ENCODE data around the gene RHOT2. TPM values are rescaled to one million over a fixed set of nuclear protein-coding genes. Genes with fewer than 3 reads are reported as not detected.

The RHOT2 gene
- total and polyA plus RNA-seq, 7 experiments from 2014 or later: 32.7 to 232 (median 177) TPM

DNA sequence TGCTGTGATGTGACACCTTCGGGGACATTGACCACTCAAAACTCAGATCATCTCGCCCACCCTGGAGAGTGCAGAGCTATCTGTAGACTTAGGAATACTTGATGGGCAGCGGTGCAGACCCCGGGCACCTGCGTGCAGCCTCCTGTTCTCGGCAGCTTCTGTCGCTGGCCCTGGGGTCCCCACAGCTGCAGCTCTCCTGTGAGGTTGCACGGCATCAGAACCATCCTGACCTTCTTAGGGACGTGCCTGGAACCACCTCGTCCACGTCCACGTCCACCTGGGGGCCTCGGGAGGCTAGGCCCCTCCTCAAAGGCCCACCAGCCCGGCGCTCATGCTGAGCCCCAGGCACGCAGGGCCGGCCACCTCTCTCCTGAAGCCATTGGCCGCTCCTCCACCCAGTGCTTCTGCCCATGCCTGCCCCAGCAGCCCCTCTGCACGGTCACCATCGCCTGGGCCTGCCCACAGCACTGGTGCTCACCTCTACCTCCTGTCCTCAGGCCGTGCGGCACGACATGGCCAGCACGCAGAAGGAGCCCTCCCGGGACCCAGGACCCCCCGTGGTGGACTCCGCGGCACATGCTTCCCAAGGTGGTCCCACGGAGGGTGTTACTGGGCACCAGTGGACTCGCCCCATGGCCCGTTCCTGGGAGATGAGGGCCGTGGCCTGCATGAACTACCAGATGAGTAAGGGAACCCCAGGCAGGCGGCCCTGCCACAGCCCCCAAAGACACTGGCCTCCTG, 39.4 kb upstream of the RHOT2 start:
- Histone ChIP-seq H3K4me3 (ENCODE audit: low read length) (no peak overlapping the region), H3K27ac (ENCODE audit: low read depth, low read length) (no peak overlapping the region), H3K27me3 (ENCODE audit: control insufficient read depth in 2 of 2, insufficient read depth in 2 of 2, low read length in 2 of 2) (no peaks in the 10 kb centered on the region), H3K9me3 (ENCODE audit: control insufficient read depth in 2 of 3, low read length in 3 of 3) (no peaks in the 10 kb centered on the region), H3K4me1 (ENCODE audit: control insufficient read depth in 2 of 2, insufficient read depth in 2 of 2, low read length in 2 of 2) (no peaks in the 10 kb centered on the region), H3K36me3 (ENCODE audit: control insufficient read depth in 2 of 3, insufficient read depth in 3 of 3, low read length in 3 of 3) (peaks cover 0 to 37% (median 0%) of the 10 kb centered on the region in 3 experiments)
- DNase-seq (no peak), ATAC-seq (no peak)
- no peaks in the 10 kb centered on the region for H3K4me1 Mint-ChIP-seq
- no peaks in the 10 kb centered on the region for H3K27me3 Mint-ChIP-seq
- CTCF ChIA-PET: no interaction called here
- intact Hi-C loops (cut with micrococcal nuclease): no loop called here
- H3K9me3 Mint-ChIP-seq: no peaks in the 10 kb centered on the region
- POLR2A ChIA-PET: no interaction called here
- H3K4me3 Mint-ChIP-seq: no peak overlapping the region
- H3K36me3 Mint-ChIP-seq: peaks cover 0 to 3% (median 0%) of the 10 kb centered on the region in 5 donors
- no peak overlapping the region for H3K27ac Mint-ChIP-seq

DNA sequence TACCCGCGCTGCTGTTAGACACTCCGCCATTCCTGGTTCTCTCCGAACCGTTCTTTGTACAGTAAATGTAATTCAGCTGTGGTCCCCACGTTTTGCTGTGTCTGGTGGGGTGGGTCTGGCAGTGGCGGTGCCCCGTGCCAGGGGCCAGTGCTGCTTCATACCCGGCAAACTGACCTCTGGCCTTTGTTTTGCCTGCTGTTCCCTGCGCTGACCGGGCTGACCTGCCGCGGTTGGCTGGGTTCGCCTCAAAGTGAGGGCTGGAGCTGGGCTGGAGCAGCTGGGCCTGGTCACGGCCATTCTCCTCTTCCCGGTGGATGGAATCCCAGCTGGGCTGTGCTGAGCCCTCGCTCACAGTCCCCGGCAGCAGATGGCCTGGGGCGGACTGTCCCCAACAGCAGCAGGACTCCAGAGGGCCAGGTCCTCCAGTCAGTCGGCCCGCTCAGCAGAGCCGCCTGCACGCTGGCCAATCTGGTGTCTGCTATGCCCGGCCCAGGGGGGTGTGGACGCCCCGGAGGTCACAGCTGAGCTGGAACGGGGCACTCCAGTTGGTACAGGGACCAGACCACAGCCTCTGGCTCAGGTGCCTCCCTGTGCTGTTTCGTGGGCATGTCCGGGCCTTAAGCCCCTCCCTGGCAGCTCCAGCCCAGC, 38.6 kb upstream of the RHOT2 start:
- H3K4me3 Mint-ChIP-seq: no peak overlapping the region
- POLR2A ChIA-PET: no interaction called here
- no peaks in the 10 kb centered on the region for H3K27me3 Mint-ChIP-seq
- no peak overlapping the region for H3K27ac ChIP-seq (ENCODE audit: low read depth, low read length)
- H3K36me3 ChIP-seq (ENCODE audit: control insufficient read depth in 2 of 3, insufficient read depth in 3 of 3, low read length in 3 of 3): peaks cover 0 to 44% (median 0%) of the 10 kb centered on the region in 3 experiments
- H3K27ac Mint-ChIP-seq: no peak overlapping the region
- no peaks in the 10 kb centered on the region for H3K9me3 Mint-ChIP-seq
- no peak overlapping the region for H3K4me3 ChIP-seq (ENCODE audit: low read length)
- ATAC-seq: no peak
- H3K36me3 Mint-ChIP-seq: peaks cover 0 to 3% (median 0%) of the 10 kb centered on the region in 5 donors
- intact Hi-C loops (cut with micrococcal nuclease): no loop called here
- H3K9me3 ChIP-seq (ENCODE audit: control insufficient read depth in 2 of 3, low read length in 3 of 3): no peaks in the 10 kb centered on the region
- peaks cover 0 to 3% (median 0%) of the 10 kb centered on the region in 7 donors for H3K4me1 Mint-ChIP-seq
- H3K4me1 ChIP-seq (ENCODE audit: control insufficient read depth in 2 of 2, insufficient read depth in 2 of 2, low read length in 2 of 2): no peaks in the 10 kb centered on the region
- H3K27me3 ChIP-seq (ENCODE audit: control insufficient read depth in 2 of 2, insufficient read depth in 2 of 2, low read length in 2 of 2): no peaks in the 10 kb centered on the region
- CTCF ChIA-PET: no interaction called here
- no peak for DNase-seq

DNA sequence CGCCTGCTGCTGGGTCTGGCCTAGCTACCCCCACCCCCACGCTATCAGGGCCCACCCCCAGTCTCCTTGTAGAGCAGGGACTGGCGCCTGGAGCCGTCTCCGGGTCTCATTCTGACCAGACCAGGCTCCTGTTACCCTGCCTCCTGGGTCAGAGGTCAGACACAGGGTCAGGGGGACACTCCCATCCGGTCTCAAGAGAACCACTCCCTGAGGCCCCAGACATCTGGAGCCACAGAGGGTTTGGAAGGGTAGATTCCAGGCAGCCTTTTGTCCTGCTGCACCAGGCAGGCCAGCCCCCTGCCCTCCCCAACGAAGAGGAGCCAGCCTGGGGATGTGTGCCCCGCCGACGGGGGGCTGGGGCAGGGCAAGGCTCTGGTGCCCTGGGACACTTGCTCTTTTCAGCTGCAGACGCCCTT, 38.1 kb upstream of the RHOT2 start:
- Mint-ChIP-seq H3K27ac (no peak overlapping the region), H3K27me3 (no peaks in the 10 kb centered on the region), H3K9me3 (no peaks in the 10 kb centered on the region), H3K4me3 (no peak overlapping the region), H3K4me1 (peaks cover 0 to 4% (median 0%) of the 10 kb centered on the region in 7 donors), H3K36me3 (peaks cover 0 to 3% (median 0%) of the 10 kb centered on the region in 5 donors)
- H3K36me3 ChIP-seq (ENCODE audit: control insufficient read depth in 2 of 3, insufficient read depth in 3 of 3, low read length in 3 of 3): peaks cover 0 to 50% (median 0%) of the 10 kb centered on the region in 3 experiments
- intact Hi-C loops (cut with micrococcal nuclease): no loop called here
- ChIA-PET POLR2A (no interaction called here), CTCF (no interaction called here)
- ATAC-seq (no peak), DNase-seq (no peak)
- H3K9me3 ChIP-seq (ENCODE audit: control insufficient read depth in 2 of 3, low read length in 3 of 3): no peaks in the 10 kb centered on the region
- H3K4me3 ChIP-seq (ENCODE audit: low read length): no peak overlapping the region
- H3K27me3 ChIP-seq (ENCODE audit: control insufficient read depth in 2 of 2, insufficient read depth in 2 of 2, low read length in 2 of 2): no peaks in the 10 kb centered on the region
- H3K27ac ChIP-seq (ENCODE audit: low read depth, low read length): no peak overlapping the region
- H3K4me1 ChIP-seq (ENCODE audit: control insufficient read depth in 2 of 2, insufficient read depth in 2 of 2, low read length in 2 of 2): peaks cover 0 to under 1% of the 10 kb centered on the region in 2 donors

DNA sequence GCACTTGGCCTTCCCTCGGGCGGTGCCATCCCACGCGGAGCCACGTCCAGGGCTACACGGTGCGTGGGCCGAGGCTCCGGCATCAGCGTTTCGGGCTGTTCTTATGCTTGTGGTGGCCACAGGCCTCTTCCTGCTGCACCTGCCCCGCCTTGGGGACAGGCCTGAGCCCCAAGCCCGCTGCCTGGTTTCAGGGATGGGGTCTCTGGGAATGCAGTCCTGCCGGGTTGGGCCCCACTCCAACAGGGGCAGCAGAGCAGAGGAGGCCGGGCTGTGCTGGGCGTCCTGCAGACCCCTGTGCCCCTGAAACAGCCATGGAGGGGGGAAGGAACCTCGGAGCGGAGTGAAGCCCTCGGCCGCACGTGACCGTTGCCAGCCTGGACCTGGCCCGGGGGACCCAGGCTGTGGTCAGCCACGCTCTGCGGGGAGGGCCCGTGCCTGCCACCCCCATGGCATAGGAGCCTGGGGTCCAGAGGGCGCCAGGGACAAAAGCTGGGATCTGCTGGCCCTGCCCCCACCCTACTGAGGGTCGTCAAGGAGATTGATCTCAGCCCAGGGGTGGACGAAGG, 37.6 kb upstream of the RHOT2 start:
- DNase-seq (no peak), ATAC-seq (no peak)
- H3K36me3 Mint-ChIP-seq: peaks cover 0 to 3% (median 0%) of the 10 kb centered on the region in 5 donors
- H3K27me3 Mint-ChIP-seq: no peaks in the 10 kb centered on the region
- no peak overlapping the region for H3K4me3 Mint-ChIP-seq
- H3K9me3 Mint-ChIP-seq: no peaks in the 10 kb centered on the region
- Histone ChIP-seq H3K36me3 (ENCODE audit: control insufficient read depth in 2 of 3, insufficient read depth in 3 of 3, low read length in 3 of 3) (peaks cover 0 to 50% (median 0%) of the 10 kb centered on the region in 3 experiments), H3K4me3 (ENCODE audit: low read length) (no peak overlapping the region), H3K27me3 (ENCODE audit: control insufficient read depth in 2 of 2, insufficient read depth in 2 of 2, low read length in 2 of 2) (no peaks in the 10 kb centered on the region), H3K4me1 (ENCODE audit: control insufficient read depth in 2 of 2, insufficient read depth in 2 of 2, low read length in 2 of 2) (peaks cover 2 to 6% of the 10 kb centered on the region in 2 donors), H3K27ac (ENCODE audit: low read depth, low read length) (no peak overlapping the region), H3K9me3 (ENCODE audit: control insufficient read depth in 2 of 3, low read length in 3 of 3) (no peaks in the 10 kb centered on the region)
- no peak overlapping the region for H3K27ac Mint-ChIP-seq
- H3K4me1 Mint-ChIP-seq: peaks cover 0 to 5% (median 0%) of the 10 kb centered on the region in 7 donors
- intact Hi-C loops (cut with micrococcal nuclease): no loop called here
- CTCF ChIA-PET: no interaction called here
- POLR2A ChIA-PET: no interaction called here

DNA sequence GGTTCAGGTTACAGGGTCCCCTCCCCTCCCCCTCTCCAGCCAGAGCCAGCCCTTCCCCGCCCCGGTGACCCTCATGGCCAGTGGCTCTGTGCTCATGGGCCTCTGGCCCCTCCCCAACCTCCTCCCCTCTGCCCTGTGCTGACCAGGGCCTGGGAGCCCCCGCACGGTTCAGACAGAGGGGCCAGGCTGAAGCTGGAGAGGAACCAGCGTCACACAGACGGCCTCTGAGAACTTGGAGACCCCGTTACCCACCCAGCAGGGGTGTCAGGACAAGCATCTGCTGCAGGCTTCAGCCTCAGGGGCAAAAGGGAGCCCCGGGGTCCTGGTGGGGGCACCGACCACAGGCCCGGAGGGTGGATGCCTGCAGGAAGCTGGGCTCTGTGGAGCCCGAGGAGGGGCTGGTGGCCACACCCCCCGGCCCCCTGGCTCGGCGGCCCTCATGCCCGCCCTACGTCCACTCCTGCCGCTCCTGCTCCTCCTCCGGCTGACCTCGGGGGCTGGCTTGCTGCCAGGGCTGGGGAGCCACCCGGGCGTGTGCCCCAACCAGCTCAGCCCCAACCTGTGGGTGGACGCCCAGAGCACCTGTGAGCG, 37.0 kb upstream of the RHOT2 start, which contains the start of gene WFIKKN1:
Gene WFIKKN1, plus strand, starts transcription at position 171 of the 591 bp plus-strand sequence. Its CDS starts 269 bp downstream, at position 440.
- intact Hi-C loops (cut with micrococcal nuclease): no loop called here
- Mint-ChIP-seq H3K4me3 (no peak within 1 kb of the TSS), H3K27ac (no peak within 1 kb of the TSS)

DNA sequence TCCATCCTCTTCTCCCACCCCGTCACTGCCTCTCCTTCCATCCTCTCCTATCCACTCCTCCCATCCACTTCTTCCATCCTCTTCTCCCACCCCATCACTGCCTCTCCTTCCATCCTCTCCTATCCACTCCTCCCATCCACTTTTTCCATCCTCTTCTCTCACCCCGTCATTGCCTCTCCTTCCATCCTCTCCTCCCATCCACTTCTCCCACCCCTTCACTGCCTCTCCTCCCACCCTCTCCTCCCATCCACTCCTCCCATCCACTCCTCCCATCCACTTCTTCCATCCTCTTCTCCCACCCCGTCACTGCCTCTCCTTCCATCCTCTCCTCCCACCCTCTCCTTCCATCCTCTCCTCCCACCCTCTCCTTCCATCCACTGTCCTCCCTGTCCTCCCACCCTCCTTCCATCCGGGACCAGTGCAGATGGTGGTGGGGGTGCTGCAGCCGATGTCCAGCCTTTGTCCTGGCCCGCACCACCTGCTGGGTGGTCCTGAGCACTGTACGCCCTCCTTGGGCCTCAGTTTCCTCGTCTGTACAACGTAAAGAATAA, 36.0 kb upstream of the RHOT2 start:
- H3K4me1 Mint-ChIP-seq: peaks cover 0 to 10% (median 5%) of the 10 kb centered on the region in 7 donors
- H3K9me3 ChIP-seq (ENCODE audit: control insufficient read depth in 2 of 3, low read length in 3 of 3): no peaks in the 10 kb centered on the region
- ChIA-PET CTCF (no interaction called here), POLR2A (interaction anchor here (1.0 kb wide), 1 partner anchor 43 kb away, joined by 3 read pairs; the partner anchor contains the start of gene RHBDL1)
- intact Hi-C loops (cut with micrococcal nuclease): no loop called here
- H3K27ac Mint-ChIP-seq: no peak overlapping the region
- H3K36me3 ChIP-seq (ENCODE audit: control insufficient read depth in 2 of 3, insufficient read depth in 3 of 3, low read length in 3 of 3): peaks cover 0 to 41% (median 0%) of the 10 kb centered on the region in 3 experiments
- peaks cover 0 to 7% (median 0%) of the 10 kb centered on the region in 11 donors for H3K9me3 Mint-ChIP-seq
- peaks cover 0 to 6% (median 0%) of the 10 kb centered on the region in 5 donors for H3K27me3 Mint-ChIP-seq
- H3K4me3 ChIP-seq (ENCODE audit: low read length): no peak overlapping the region
- no peak for ATAC-seq
- DNase-seq: no peak
- H3K4me1 ChIP-seq (ENCODE audit: control insufficient read depth in 2 of 2, insufficient read depth in 2 of 2, low read length in 2 of 2): peaks cover 5 to 8% of the 10 kb centered on the region in 2 donors
- H3K36me3 Mint-ChIP-seq: no peaks in the 10 kb centered on the region
- H3K4me3 Mint-ChIP-seq: no peak overlapping the region
- no peaks in the 10 kb centered on the region for H3K27me3 ChIP-seq (ENCODE audit: control insufficient read depth in 2 of 2, insufficient read depth in 2 of 2, low read length in 2 of 2)
- no peak overlapping the region for H3K27ac ChIP-seq (ENCODE audit: low read depth, low read length)

More for the DNA sequence above, 37.0 kb upstream of the RHOT2 start, which contains the start of gene WFIKKN1:
- H3K4me1 Mint-ChIP-seq: peaks cover 0 to 5% (median 0%) of the 10 kb centered on the region in 7 donors
- H3K36me3 ChIP-seq (ENCODE audit: control insufficient read depth in 2 of 3, insufficient read depth in 3 of 3, low read length in 3 of 3): peaks cover 0 to 45% (median 0%) of the 10 kb centered on the region in 3 experiments
- CTCF ChIA-PET: no interaction called here
- ATAC-seq (no peak), DNase-seq (no peak)
- no peak within 1 kb of the TSS for H3K27ac ChIP-seq (ENCODE audit: low read depth, low read length)
- H3K27me3 Mint-ChIP-seq: no peaks in the 10 kb centered on the region
- H3K4me3 ChIP-seq (ENCODE audit: low read length): no peak within 1 kb of the TSS
- peaks cover 5 to 8% of the 10 kb centered on the region in 2 donors for H3K4me1 ChIP-seq (ENCODE audit: control insufficient read depth in 2 of 2, insufficient read depth in 2 of 2, low read length in 2 of 2)
- no peaks in the 10 kb centered on the region for H3K9me3 Mint-ChIP-seq
- H3K36me3 Mint-ChIP-seq: peaks cover 0 to 3% (median 0%) of the 10 kb centered on the region in 5 donors
- POLR2A ChIA-PET: interaction anchor here (0.8 to 1.0 kb wide), 2 partner anchors 44 to 59 kb away, joined by 3 to 4 read pairs; partner anchors contain the start of gene RHBDL1
- no peaks in the 10 kb centered on the region for H3K27me3 ChIP-seq (ENCODE audit: control insufficient read depth in 2 of 2, insufficient read depth in 2 of 2, low read length in 2 of 2)
- no peaks in the 10 kb centered on the region for H3K9me3 ChIP-seq (ENCODE audit: control insufficient read depth in 2 of 3, low read length in 3 of 3)

Data from naive thymus-derived CD4-positive, alpha-beta T cell (primary cell).